PFSK-1 (cell line): ENCODE data around the gene FBLN2.

Experiments
- FOXP2 ChIP-seq: optimal IDR thresholded peaks from 2 replicates; pipeline ENCODE3; 2011; ENCODE audit warnings: borderline replicate concordance, control low read depth, inconsistent platforms; ENCODE audit not compliant: insufficient read depth; ENCODE audit errors: extremely low read length, extremely low read depth
- POLR2AphosphoS5 ChIP-seq: IDR thresholded peaks from 2 replicates; pipeline ENCODE4 v1.6.1; 2012; ENCODE audit warnings: low read depth, mild to moderate bottlenecking, control low read depth, low read length, moderate library complexity
- SIN3A ChIP-seq: IDR thresholded peaks from 2 replicates; pipeline ENCODE4 v1.6.1; 2012; ENCODE audit warnings: mild to moderate bottlenecking, low read length, moderate library complexity, borderline replicate concordance; ENCODE audit not compliant: insufficient read depth
- TAF1 ChIP-seq: IDR thresholded peaks from 2 replicates; pipeline ENCODE4 v1.6.1; 2012; ENCODE audit warnings: low read length, control low read depth, borderline replicate concordance; ENCODE audit not compliant: insufficient read depth
- TF ChIP-seq, protein P1 (sequence below), 2 experiments: IDR thresholded peaks; 2 replicates each; pipeline versions ENCODE4 v1.6.1 to v1.8.0; 2011 to 2012; ENCODE audit warnings: low read depth in 2 of 2, low read length in 2 of 2, control low read depth in 1 of 2, inconsistent platforms in 1 of 2, mild to moderate bottlenecking in 1 of 2, moderate library complexity in 1 of 2; ENCODE audit not compliant: insufficient read depth in 1 of 2

The FBLN2 gene

DNA sequence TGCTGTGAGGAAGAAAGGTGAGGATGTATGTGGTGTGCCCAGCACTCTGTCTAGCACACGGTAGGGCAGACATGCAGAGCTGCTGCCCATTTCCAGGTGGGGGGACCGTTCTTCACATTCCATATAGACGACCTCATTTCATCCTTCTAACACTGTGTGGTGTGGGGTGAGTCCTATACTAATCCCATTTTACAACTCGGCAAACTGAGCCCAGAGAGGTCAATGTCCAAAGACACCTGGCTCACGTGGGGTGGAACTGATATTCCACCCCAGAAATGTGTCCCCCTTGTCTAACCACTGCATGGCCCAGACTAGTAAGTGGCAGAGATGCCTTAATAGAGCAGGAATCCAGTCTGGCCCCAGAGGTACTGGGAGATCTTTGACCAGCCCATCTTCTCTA, 119.2 kb downstream of the FBLN2 start:
- TF ChIP-seq TAF1, result no peak
- no peak for TF ChIP-seq FOXP2
- TF ChIP-seq, protein P1, sequence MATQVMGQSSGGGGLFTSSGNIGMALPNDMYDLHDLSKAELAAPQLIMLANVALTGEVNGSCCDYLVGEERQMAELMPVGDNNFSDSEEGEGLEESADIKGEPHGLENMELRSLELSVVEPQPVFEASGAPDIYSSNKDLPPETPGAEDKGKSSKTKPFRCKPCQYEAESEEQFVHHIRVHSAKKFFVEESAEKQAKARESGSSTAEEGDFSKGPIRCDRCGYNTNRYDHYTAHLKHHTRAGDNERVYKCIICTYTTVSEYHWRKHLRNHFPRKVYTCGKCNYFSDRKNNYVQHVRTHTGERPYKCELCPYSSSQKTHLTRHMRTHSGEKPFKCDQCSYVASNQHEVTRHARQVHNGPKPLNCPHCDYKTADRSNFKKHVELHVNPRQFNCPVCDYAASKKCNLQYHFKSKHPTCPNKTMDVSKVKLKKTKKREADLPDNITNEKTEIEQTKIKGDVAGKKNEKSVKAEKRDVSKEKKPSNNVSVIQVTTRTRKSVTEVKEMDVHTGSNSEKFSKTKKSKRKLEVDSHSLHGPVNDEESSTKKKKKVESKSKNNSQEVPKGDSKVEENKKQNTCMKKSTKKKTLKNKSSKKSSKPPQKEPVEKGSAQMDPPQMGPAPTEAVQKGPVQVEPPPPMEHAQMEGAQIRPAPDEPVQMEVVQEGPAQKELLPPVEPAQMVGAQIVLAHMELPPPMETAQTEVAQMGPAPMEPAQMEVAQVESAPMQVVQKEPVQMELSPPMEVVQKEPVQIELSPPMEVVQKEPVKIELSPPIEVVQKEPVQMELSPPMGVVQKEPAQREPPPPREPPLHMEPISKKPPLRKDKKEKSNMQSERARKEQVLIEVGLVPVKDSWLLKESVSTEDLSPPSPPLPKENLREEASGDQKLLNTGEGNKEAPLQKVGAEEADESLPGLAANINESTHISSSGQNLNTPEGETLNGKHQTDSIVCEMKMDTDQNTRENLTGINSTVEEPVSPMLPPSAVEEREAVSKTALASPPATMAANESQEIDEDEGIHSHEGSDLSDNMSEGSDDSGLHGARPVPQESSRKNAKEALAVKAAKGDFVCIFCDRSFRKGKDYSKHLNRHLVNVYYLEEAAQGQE (IDR thresholded peaks at IDR 0.05; ENCODE audit: insufficient read depth in 1 of 2, low read depth in 2 of 2, low read length in 2 of 2), result no peak
- TF ChIP-seq SIN3A, result no peak
- no peak for TF ChIP-seq POLR2AphosphoS5

DNA sequence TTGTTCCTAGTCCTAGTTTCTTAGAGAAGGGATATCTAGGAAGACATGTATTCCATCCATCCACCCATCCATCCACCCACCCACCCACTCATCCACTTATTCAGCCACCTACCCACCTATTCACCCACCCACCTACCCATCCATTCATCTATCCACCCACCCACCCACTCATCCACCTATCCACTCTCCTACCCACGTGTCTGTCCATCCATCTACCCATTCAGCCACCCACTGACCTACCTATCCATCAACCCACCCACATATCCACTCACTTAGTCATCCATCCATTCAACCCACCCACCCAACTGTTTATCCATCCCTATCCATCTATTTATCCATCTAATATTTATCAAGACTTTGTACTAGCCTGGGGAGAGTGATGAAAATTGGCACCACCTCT, 120.5 kb downstream of the FBLN2 start:
- TF ChIP-seq SIN3A, result no peak
- no peak for TF ChIP-seq TAF1
- TF ChIP-seq, protein P1 (IDR thresholded peaks at IDR 0.05; ENCODE audit: insufficient read depth in 1 of 2, low read depth in 2 of 2, low read length in 2 of 2), result no peak

DNA sequence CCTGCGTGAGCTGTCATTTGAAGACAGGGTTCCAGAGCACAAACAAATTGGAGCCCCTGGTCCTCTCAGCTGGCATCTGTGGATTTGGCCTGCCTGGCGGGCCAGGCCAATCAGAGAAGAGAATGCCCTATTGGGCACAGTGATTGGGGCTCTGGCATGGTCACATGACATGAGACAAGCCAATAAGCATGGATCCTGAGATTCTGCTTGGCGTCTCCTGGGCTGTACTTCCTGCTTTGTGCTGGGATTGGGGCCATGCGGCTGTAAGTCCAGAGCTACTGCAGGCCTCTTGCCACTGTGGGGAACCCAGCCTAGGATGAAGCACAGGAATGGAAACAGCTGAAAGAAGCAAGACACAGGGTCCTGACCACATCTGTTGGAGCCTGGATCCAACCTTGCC, 121.4 kb downstream of the FBLN2 start:
- TF ChIP-seq TAF1, result no peak
- no peak for TF ChIP-seq FOXP2
- TF ChIP-seq, protein P1 (IDR thresholded peaks at IDR 0.05; ENCODE audit: insufficient read depth in 1 of 2, low read depth in 2 of 2, low read length in 2 of 2), result no peak
- TF ChIP-seq POLR2AphosphoS5, result no peak
- TF ChIP-seq SIN3A, result no peak

DNA sequence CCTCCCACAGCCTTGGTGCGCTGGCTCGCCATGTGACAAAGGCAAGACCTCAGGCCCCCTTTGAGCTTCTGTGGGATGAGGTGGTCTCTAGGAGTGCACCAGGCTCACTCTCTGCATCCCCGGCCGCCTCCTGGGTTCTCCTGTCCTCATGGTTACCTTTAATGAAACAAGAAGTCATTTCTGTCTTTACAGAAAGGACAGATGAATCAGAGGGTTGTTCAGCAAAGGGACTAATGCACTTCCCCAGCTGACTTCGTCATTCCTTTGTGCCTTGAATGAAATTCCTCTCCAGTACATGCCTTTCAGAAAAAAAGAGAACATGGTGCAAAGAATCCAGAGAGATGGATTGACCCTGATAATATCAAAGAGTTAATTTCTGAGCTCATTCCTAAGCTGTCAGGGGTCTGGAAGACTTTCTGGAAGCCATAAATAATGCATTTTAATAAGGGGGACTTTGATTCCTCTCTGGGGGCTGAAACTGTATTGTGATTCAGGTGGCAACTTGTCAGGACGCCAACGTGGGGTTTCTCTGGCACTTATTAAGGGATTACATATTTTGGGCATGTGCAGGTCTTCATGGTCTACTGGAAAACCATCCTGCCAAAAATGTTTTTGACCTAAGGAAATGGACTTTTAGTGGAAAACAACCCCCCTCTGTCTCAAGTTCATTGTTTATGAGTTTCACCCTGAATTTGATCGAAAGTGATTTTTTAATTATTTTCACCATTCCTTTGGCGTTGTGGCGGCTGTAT, 122.7 kb downstream of the FBLN2 start:
- TF ChIP-seq TAF1 (no peak), SIN3A (no peak), FOXP2 (no peak), POLR2AphosphoS5 (no peak)
- TF ChIP-seq, protein P1 (IDR thresholded peaks at IDR 0.05; ENCODE audit: insufficient read depth in 1 of 2, low read depth in 2 of 2, low read length in 2 of 2), result no peak
